ENCODE data around the gene MECR.

MECR gene

DNA sequence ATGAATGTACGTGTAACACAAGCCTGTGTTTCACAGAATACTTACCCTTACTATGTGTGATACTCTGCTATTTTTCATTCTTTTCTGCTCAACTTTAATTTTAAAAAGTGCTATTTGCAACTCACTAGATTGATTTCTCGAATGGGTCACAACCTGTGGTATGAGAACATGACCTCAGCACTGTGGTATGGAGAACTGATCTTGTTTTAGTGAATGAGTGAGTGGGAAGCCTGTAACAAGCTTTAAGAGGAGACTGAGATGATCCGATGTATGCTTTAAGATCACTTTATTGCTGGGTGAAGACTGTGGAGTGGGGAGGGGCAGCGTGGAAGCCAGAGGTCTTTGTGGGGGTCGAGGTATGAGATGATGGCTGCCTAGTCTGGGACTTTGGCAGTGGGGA is 21.6 kb downstream of the MECR start:
- DNase-seq (ENCODE audit: insufficient read length, low spot score) (no peak), FAIRE-seq (no peak)

DNA sequence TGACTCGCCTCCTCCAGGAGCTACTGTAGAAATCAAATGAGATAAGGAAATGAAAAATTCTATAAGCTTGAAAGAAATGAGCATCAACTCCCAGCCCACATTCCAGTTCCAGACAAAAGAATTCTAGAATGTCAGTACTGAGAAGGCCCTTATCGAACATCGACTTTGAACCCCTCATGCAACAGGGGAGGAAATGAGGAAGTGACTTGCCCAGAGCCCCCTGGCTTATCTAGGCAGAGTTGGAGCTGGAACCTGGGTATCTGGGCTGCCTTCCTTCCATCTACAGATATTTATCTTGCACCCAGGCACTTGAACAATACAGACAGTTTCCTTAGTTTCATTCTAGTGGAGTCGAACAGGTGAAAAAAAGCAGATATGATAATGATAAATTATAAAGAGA is 22.3 kb downstream of the MECR start:
- no peak for FAIRE-seq
- DNase-seq (ENCODE audit: insufficient read length, low spot score) = no peak

DNA sequence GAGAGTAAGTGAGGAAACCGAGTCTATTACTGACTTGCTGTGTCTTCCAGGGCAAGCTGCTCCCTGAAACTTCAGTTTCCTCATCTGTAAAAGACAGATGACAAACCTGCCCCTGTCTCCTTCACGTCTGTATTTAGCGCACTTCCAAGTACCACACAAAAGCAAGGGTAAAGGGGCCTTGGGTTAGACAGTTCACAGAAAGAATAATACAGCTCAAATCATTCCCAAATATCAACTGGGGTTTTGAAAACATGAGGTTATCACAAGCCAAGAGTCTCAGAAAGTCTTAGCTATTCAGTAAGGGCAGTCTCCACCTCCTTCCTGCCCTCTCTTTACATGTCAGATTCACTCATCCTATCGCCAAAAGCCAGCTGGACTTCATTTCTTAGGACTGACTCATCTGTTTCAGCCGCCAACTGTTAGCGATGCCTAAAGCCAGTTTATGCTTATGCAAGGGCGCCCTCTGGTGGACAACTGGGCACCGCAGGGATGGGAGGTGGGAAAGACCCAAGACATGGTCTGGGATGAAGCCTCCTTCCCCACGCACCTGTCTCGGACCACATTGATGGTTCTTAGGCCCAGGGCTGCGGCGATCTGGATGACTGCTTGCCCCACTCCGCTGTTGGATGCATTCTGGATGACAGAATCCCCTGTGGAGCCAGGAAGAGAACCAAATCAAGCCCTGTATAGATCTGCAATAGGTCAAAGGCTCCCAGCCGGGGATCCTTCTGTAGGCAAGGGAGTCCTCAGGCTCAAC is 28.0 kb downstream of the MECR start:
- DNase-seq (ENCODE audit: insufficient read length, low spot score) (peak; percentile 87), FAIRE-seq (peak; percentile 99)

DNA sequence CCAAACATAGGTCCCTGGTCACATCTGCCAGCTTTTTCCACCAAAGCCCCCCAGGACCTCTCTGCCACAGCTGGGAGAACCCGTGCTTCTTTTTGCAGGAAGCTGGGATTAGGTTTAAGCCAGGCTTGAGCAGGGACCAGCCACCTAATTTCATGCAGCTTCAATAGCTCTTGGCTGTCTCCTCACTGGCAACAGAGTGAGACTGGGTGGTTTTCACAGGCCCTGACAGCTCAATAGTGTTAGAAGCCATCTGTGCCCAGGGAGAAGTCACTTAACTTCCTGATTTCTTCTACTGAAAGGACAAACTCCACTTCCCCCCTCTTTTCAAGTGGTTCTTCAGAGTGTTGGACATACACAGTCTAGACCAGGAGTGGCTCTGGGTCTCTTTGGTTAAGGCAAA is 28.7 kb downstream of the MECR start:
- no peak for FAIRE-seq
- no peak for DNase-seq (ENCODE audit: insufficient read length, low spot score)

DNA sequence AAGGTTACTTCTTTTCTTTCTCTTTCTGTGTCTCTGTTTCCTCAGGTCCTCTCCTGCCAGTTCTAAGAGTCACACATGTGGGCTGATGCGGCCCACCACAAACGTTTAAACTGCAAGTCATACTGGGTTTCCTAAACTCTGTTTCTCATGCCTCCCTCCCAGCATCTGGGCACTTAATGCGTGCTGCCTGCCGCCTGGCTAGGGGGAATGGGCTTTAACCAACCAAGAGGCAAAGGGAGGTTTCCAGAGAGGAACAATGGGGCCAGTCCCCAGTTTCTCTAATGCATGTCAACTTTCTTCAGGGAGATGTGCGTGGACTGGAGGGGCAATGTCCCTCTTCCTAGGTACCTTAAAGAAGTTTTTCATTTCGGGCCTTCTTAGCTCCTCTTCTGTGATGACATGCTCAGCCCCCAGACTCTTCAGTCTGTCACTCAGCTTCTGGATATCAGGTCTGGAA is 29.1 kb downstream of the MECR start:
- FAIRE-seq (no peak), DNase-seq (ENCODE audit: insufficient read length, low spot score) (no peak)

DNA sequence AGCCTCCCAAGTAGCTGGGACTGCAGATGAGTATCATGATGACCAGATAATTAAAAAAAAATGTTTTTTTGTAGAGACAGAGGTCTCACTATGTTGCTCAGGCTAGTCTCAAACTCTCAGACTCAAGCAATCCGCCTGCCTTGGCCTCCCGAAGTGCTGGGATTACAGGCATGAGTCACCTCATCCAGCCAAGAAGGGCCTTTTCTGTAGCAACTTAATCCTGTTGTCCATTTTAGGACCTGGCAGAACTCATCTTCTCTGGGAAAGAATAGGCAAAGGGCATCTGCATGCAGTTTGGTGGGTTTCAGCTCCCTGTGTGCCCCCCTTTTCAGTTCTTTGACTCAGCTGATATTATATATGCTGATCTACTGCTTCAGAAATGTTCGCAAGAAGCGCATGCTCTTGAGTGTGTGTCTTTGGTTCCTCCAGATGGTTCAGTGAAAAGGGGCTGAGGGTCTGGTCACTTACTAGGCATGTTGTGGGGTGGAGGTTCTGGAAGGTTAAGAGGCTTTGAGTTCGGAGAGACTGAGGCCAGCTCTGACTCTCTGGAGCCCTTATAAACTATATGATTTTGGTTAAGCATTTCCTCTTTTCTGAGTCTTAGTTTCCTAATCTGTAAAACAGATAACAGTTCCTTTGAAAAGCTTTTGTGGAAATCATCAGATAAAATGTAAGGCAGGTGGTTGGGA is 29.7 kb downstream of the MECR start:
- DNase-seq (ENCODE audit: insufficient read length, low spot score) (no peak), FAIRE-seq (no peak)

DNA sequence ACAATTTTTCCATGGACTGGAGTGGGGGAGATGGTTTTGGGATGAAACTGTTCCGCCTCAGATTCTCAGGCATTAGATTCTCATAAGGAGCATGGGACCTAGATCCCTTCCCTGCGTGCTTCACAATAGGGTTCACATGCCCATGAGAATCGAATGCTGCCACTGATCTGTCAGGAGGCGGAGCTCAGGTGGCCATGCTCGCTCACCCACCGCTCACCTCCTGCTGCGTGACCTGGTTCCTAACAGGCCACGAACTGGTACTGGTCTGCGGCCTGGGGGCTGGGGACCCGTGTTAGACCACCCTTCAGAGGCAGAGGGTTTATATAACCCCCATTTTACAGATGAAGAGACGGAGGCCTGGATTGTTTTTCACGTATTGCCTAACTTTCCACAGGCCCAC is 32.7 kb downstream of the MECR start:
- FAIRE-seq = no peak
- DNase-seq (ENCODE audit: insufficient read length, low spot score) = no peak

DNA sequence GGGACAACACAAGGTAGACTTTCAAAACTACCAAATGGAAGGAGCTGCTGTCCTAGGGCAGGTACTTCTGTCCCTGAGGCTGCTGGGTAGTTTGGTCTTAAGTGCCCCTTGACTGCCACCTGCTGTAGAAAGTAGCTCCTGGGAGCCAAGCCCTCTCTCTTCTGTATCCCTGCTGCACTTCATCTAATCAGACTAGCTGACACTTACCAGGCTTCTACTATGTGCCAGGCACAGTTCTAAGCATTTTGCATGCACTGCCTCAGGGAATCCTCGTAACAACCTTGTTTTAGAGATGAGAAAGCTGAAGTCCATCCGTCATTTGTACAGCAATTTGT is 33.2 kb downstream of the MECR start:
- DNase-seq (ENCODE audit: insufficient read length, low spot score) (peak; percentile 17), FAIRE-seq (peak; percentile 68)

DNA sequence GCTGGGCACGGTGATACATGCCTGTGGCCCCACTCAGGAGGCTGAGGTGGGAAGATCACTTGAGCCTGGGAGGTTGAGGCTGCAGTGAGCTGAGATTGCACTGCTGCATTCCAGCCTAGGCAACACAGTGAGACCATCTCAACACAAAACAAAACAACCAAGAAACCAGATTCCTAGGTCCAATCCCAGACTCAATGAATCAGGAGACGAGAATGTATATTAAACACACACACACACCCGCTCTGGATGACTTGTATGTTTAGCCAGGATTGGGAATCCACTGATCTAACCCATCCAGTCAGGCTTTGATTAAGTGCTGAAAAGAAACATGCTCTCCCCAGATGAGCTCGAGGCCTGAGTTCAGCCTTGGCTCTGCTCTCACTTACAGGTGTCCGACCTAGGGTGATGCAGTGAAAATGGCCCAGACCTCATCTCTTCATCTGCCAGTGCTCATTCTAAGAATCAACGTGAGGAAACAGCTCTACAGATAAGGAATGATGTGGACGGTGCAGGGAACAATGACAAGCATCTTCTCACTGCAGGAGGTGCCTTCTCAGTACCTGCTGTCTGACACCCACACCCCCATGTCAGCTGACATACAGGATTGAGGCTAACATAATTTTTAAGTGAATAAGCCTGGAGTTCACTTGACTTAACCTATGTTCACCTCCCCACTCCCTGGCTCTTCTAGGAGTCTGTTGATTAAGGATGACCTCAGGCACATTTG is 33.7 kb downstream of the MECR start:
- FAIRE-seq (no peak), DNase-seq (ENCODE audit: insufficient read length, low spot score) (no peak)

DNA sequence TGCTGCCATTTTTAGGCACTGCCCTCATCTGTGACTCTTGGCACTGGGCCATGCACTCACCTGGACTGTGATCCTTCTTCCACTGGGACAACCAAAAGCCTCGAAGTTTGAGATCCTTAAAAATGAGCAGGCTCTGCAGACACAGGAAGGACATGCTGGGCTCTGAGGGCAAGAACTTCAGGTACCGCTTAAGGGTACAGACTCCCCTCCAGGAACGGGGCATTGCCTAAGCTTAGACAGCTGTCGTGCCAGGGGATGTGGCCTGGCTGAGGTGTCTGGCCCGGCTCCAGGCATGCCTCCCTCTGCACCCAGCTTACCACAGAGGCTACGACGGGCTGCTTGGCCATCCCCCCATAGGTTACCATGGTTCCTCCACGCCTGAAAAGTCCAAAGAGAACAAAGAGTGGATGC is 34.8 kb downstream of the MECR start:
- DNase-seq (ENCODE audit: insufficient read length, low spot score) (no peak), FAIRE-seq (no peak)

DNA sequence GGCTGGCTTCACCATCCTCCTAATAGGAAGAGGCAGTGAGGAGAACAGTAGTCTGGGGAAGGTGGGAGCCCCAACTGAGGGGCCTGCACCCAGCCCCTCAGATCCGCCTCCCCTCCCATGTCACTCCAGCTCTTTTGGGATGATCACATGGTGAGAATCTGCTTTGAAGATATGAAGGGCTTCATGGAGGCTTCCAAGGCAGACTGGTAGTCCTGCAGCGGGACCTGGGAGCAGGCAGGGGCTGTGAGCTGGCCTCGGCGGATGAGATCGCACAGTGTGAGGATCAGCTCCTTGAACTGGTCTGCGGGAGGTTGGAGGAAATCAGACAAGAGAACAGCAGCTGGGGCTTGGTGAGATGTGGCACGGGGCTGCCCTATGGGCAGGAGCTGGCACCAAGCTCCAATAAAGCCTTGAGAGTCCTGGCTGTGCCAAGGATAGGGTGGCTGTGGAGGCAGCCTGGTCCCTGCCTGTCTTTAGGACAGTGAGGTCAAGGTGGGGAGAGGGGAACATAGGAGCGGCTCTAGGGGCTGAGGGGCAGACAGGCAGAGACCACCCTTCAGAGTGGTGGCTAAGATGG is 36.8 kb downstream of the MECR start:
- FAIRE-seq = no peak

DNA sequence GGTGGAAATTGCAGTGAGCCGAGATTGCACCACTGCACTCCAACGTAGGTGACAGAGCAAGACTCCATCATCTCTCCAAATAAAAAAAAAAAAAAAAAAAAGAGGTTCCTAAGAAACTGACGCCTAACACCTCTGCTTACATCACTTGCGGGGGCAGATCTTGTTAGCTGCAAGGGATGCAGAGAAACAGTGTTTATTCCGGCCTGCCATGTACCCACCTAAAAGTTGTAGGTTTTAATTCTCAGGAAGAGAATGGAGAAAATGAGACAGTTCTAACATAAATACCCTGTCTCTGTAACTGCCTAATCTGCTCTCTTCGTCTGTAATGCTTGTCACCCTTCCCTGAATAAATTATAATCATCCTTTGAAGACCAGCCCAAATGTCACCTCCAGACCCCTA is 40.0 kb downstream of the MECR start:
- DNase-seq (ENCODE audit: insufficient read length, low spot score) (no peak), FAIRE-seq (no peak)

More for the DNA sequence above, 36.8 kb downstream of the MECR start:
- DNase-seq (ENCODE audit: insufficient read length, low spot score) = no peak

DNA sequence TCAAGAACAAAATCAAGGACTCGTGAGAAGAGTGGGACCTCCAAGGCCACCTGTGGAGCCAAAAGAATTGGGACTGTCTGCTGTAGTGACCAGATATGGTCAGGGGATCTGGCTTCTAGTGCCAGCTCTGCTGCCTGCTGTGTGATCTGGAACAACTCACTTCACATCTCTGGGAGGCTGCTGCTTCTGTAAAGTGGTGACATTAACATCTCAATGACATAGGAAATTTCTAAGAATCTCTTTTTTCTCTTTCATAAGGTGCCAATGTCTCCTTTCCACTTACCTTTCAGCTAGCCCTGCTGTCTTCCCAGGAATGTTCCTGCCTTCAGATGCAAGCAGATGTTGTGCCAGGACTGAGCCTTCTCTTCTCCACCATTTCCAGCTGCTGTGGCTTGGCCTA is 44.0 kb downstream of the MECR start:
- no peak for DNase-seq (ENCODE audit: insufficient read length, low spot score)
- FAIRE-seq = peak; percentile 55

DNA sequence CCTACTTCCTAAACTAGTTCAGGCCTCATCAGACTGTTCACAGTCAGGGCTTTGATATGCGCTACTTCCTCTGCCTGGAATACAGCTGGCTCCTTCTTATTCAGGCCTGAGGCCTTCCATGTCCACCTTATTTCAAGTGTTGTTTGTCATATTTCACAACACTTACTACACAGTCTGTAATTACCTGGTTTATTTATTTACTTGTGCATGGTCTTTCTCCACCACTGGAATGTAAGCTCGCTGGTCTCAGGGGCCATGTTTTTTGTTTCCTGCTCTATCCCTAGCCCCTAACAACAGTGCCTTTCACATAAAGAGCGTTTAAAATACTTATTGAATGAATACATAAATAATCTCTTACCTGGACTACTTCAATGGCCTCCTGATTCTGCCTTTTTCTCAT is 44.5 kb downstream of the MECR start:
- FAIRE-seq (no peak), DNase-seq (ENCODE audit: insufficient read length, low spot score) (no peak)

DNA sequence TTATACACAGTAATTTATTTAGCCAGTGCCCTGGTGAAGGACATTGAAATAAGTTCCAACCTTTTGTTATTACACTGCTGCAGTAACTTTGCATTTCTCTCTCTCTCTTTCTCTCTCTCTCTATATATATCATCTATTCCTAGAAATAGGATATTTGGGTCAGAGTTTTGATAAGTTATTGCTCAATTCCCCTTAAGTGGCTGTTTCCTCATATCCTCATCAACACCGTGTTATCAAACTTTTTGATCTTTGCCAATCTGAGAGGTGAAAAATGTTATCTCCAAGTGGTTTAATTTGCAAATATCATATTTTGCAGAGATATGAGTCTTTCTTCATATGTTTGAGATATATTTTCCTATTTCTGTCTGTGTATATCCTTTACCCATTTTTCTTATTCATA is 47.4 kb downstream of the MECR start:
- DNase-seq (ENCODE audit: insufficient read length, low spot score) (no peak), FAIRE-seq (no peak)

DNA sequence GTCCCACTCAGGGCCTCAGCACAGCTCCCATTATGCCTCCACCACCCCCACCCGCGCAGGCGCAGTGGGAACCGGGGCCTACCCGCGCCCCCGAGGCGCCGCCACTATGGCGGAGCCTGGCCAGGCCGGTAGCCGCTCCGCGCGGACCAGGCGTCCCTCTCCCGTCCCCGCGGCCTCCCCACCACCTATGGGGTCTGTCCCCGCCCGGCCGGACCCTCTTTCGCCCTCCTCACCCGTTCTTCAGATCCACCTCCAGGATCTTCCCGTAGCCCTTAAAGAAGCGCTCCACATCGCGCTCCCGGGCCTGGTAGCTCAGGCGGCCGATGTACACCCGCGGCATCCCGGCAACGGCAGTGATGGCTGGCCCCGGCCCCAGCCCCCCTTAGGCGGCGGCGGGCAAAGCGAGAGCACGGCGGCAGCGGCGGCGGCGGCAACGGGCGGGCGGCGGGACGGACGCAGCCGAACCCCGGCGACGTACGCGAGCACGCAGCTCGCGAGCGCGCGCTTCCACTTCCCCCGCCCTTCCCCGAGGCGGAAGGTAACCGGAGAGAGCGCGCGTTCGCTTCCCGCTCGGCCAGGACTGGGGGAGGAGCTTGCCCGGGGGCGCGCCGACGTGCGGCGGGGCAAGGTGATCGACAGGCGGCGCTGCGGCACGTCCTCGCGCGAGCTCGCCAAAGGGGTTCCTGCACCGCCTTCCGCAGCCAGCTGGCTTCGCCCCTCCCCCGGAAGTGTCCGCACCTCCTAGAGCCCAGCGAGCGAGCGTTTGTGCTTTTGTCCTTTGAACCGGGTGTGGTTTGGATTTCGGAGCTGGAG is 49.1 kb downstream of the MECR start, which contains the start of gene SRSF4:
Gene SRSF4, minus strand, starts transcription at position 488 of the 813 bp plus-strand sequence. Its CDS starts 148 bp downstream, at position 340.
- peak; percentile 98 for DNase-seq (ENCODE audit: insufficient read length, low spot score)
- peak; percentile 97 for FAIRE-seq

DNA sequence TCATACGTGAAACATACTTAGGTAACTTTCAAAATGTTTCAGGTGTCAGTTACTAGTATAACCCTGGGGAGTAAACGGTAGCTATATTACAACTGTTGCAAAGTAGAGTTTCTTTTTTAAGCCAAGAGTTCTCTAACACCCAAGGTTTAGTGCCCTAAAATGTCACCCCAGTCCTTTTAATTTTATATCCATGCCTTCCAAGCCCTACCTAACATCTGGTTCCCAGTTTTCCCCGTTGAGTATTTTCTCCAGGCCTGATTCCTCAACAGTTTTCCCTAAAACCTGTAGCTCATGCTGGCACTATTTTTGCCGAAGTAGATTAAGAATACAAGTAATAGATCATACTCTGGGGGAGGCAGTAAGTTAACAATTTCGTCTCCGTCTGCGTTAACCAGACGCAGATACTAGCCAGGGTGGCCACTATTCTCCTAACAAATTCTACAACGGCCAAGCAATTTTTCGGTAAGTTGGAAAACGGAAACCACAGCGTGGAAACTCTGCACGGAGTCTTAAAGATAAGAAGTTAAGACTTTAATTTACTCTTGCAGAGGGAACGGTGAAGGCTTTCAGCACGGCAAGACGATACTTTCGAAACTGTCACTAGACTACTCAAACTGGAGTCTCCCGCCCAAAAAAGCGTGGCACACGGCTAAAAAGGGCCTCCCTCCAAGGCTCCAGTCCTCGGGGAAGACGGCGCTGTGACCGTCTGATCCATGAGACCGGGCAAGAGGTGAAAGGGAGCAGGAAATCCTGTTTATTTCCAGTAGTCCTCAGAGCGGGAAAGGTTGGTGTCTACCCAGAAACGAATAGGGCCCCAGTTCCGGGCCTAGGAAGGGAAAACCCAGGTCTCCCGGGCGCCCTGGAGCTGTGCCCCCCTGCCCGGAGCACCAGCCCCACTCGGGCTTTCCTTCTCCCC is 50.0 kb downstream of the MECR start:
- FAIRE-seq (peak; percentile 35), DNase-seq (ENCODE audit: insufficient read length, low spot score) (peak; percentile 19)

DNA sequence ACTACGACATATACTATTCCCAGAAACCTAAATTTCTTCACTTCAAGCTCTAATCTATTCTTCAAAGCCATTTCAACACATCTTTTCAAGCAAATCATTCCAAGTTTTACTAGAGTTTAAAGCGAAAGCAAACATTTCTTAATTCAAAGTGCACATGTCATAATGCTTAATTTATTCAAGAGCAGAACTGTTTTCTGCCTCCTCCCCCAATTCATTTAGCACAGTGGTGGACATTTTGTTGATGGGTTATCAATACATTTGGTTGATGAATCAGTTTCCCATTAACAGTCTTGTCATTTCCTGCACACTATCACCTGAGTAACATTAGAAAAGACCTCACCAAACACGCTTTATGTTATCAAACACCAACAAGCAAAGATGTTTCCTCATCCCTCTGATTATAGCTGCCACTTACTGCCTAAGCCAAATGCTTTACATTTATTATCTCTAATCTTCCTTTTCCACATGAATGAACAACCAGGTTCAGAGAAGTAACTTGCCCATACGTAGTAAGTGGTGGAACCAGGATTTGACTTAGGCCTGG is 51.0 kb downstream of the MECR start:
- peak; percentile 71 for FAIRE-seq
- DNase-seq (ENCODE audit: insufficient read length, low spot score) = no peak

Measured in GM19239 (cell line).